Measurements from ENCODE around the gene GRXCR1. TPM values are rescaled to one million over a fixed set of nuclear protein-coding genes. Genes with fewer than 3 reads are reported as not detected.

The GRXCR1 gene
- total and polyA plus RNA-seq, 2 of the 4 experiments (the other 2 are of a cell fraction) = not detected

GRCh38 chr4:42942216-42942615 lies 49.7 kb downstream of the GRXCR1 start:
- Histone ChIP-seq H2AK5ac (ENCODE audit: low read depth, low read length) (no peak overlapping the region), H2AFZ (replicated peaks; ENCODE audit: low read length, poor library complexity) (no peak overlapping the region), H3K9ac (ENCODE audit: low read depth, low read length) (no peak overlapping the region), H4K8ac (ENCODE audit: low read depth in 2 of 2, low read length in 2 of 2) (no peak overlapping the region), H4K20me1 (ENCODE audit: insufficient read depth, low read length) (no peaks in the 10 kb centered on the region), H2BK20ac (ENCODE audit: low read depth, low read length) (no peak overlapping the region), H3K4ac (ENCODE audit: low read depth, low read length) (no peak overlapping the region), H2BK5ac (ENCODE audit: low read depth, low read length, poor library complexity, severe bottlenecking) (no peak overlapping the region), H4K5ac (ENCODE audit: low read depth, low read length) (no peak overlapping the region), H2AK9ac (replicated peaks; ENCODE audit: low read depth, low read length, poor library complexity) (no peak overlapping the region), H3K23ac (ENCODE audit: low read depth, low read length) (no peak overlapping the region), H3K27me3 (ENCODE audit: control insufficient read depth, insufficient read depth, low read length) (no peaks in the 10 kb centered on the region), H3K4me1 (ENCODE audit: control insufficient read depth, insufficient read depth, low read length) (no peaks in the 10 kb centered on the region), H3K18ac (ENCODE audit: low read depth, low read length) (no peak overlapping the region), H3K14ac (replicated peaks; ENCODE audit: low read depth, low read length) (no peak overlapping the region), H3K79me1 (ENCODE audit: low read depth in 1 of 2, low read length in 2 of 2) (no peaks in the 10 kb centered on the region), H3K4me3 (ENCODE audit: insufficient read depth, low read depth, low read length) (no peak overlapping the region), H2BK120ac (ENCODE audit: low read depth, low read length) (no peak overlapping the region), H3K4me2 (ENCODE audit: low read depth, low read length) (no peak overlapping the region), H4K91ac (ENCODE audit: insufficient read depth, low read depth, low read length) (no peak overlapping the region), H3K27ac (ENCODE audit: insufficient read depth, low read length) (no peak overlapping the region), H3K56ac (ENCODE audit: extremely low read depth, insufficient read depth, low read length) (no peak overlapping the region), H3K9me1 (ENCODE audit: insufficient read depth, low read length) (no peaks in the 10 kb centered on the region), H3K9me3 (ENCODE audit: control insufficient read depth, insufficient read depth, low read length) (peaks cover 6% of the 10 kb centered on the region; the same call in 1 of the 2 replicates), H3K36me3 (ENCODE audit: control insufficient read depth, insufficient read depth, low read length) (no peaks in the 10 kb centered on the region), H2BK15ac (ENCODE audit: low read depth, low read length) (no peak overlapping the region)
- no peak for ATAC-seq (ENCODE audit: low read depth)
- no peak for DNase-seq
- no CpG with 5 or more reads among the region's 1 CpG for WGBS, 2 experiments (ENCODE audit: extremely low coverage in 2 of 2, insufficient read length in 1 of 2)
- no TSS peak for BruUV-seq (replicated peaks)
- TF ChIP-seq RAD21 (IDR thresholded peaks at IDR 0.05; ENCODE audit: low read length) (no peak), CHD1 (IDR thresholded peaks at IDR 0.05; ENCODE audit: low read depth, low read length) (no peak)
- ChIA-PET CTCF (no interaction called here), POLR2A (ENCODE audit: unreplicated experiment) (no interaction called here)
- dilution Hi-C loops (cut with HindIII; ENCODE audit: low sequenced_read_pairs, unreplicated experiment) (no loop called here), in situ Hi-C loops (cut with MboI; ENCODE audit: low sequenced_read_pairs) (no loop called here), intact Hi-C loops (cut with micrococcal nuclease) (no loop called here)

All from IMR-90 (cell line).